Neural cell (in vitro differentiated cells): ENCODE measurements around the gene STK38.

Experiments used
- EP300 ChIP-seq: fragments of 450-650 bp; conservative IDR thresholded peaks from 2 replicates; pipeline ENCODE4 v1.6.1; 2014; ENCODE audit warnings: antibody characterized with exemption, mild to moderate bottlenecking, moderate library complexity; ENCODE audit not compliant: poor library complexity, severe bottlenecking
- EZH2 ChIP-seq: fragments of 200-600, 300-800 bp; shearing (Covaris generic), sonication (generic); IDR thresholded peaks from 2 replicates; pipeline ENCODE4 v1.6.1; 2014; ENCODE audit warnings: antibody characterized with exemption, low read length, borderline replicate concordance, mild to moderate bottlenecking; ENCODE audit not compliant: insufficient read depth, poor library complexity, severe bottlenecking
- POLR2AphosphoS5 ChIP-seq: IDR thresholded peaks from 2 replicates; pipeline ENCODE4 v1.6.1; 2012
- TAF1 ChIP-seq: IDR thresholded peaks from 2 replicates; pipeline ENCODE4 v1.6.1; 2012; ENCODE audit warnings: low read depth
- TF ChIP-seq, protein P1 (sequence below): fragments of 450-650 bp; IDR thresholded peaks from 2 replicates; pipeline ENCODE4 v1.5.1; 2014; ENCODE audit warnings: antibody characterized with exemption, mild to moderate bottlenecking, moderate library complexity; ENCODE audit not compliant: poor library complexity, severe bottlenecking

DNA sequence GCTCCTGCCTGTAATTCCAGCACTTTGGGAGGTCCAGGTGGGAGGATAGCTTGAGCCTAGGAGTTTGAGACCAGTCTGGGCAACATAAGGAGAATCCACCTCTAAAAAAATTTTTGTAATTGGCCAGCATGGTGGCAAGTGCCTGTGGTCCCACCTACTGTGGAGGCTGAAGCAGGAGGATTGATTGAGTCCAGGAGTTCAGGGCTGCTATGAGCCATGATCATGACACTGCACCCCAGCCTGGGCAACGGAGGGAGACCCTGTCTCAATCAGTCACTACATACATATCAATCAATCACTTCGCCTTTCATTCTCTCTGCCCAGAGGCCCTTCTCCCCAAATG, 1.1 kb upstream of the STK38 start:
- TF ChIP-seq EP300, result no peak
- TF ChIP-seq, protein P1, sequence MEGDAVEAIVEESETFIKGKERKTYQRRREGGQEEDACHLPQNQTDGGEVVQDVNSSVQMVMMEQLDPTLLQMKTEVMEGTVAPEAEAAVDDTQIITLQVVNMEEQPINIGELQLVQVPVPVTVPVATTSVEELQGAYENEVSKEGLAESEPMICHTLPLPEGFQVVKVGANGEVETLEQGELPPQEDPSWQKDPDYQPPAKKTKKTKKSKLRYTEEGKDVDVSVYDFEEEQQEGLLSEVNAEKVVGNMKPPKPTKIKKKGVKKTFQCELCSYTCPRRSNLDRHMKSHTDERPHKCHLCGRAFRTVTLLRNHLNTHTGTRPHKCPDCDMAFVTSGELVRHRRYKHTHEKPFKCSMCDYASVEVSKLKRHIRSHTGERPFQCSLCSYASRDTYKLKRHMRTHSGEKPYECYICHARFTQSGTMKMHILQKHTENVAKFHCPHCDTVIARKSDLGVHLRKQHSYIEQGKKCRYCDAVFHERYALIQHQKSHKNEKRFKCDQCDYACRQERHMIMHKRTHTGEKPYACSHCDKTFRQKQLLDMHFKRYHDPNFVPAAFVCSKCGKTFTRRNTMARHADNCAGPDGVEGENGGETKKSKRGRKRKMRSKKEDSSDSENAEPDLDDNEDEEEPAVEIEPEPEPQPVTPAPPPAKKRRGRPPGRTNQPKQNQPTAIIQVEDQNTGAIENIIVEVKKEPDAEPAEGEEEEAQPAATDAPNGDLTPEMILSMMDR, result no peak
- TF ChIP-seq EZH2, result no peak
- no peak for TF ChIP-seq POLR2AphosphoS5
- TF ChIP-seq TAF1, result no peak
